Neural cell (in vitro differentiated cells): ENCODE results near the gene UGT1A8.

ENCODE experiments used
- EZH2 ChIP-seq: fragments of 200-600, 300-800 bp; shearing (Covaris generic), sonication (generic); IDR thresholded peaks from 2 replicates; pipeline ENCODE4 v1.6.1; 2014; ENCODE audit warnings: antibody characterized with exemption, low read length, borderline replicate concordance, mild to moderate bottlenecking; ENCODE audit not compliant: insufficient read depth, poor library complexity, severe bottlenecking
- MXI1 ChIP-seq: fragments of 450-650 bp; conservative IDR thresholded peaks from 2 replicates; pipeline ENCODE4 v1.6.1; 2014; ENCODE audit warnings: antibody characterized with exemption, mild to moderate bottlenecking; ENCODE audit not compliant: poor library complexity, severe bottlenecking
- POLR2AphosphoS5 ChIP-seq: IDR thresholded peaks from 2 replicates; pipeline ENCODE4 v1.6.1; 2012
- RAD21 ChIP-seq: fragments of 450-650 bp; conservative IDR thresholded peaks from 2 replicates; pipeline ENCODE4 v1.6.1; 2014; ENCODE audit warnings: antibody characterized with exemption, mild to moderate bottlenecking, moderate library complexity
- SMC3 ChIP-seq: fragments of 450-650 bp; conservative IDR thresholded peaks from 2 replicates; pipeline ENCODE4 v1.6.1; 2014; ENCODE audit warnings: antibody characterized with exemption, mild to moderate bottlenecking, moderate library complexity; ENCODE audit not compliant: poor library complexity
- TAF1 ChIP-seq: IDR thresholded peaks from 2 replicates; pipeline ENCODE4 v1.6.1; 2012; ENCODE audit warnings: low read depth
- TF ChIP-seq, protein P1 (sequence below): fragments of 450-650 bp; IDR thresholded peaks from 2 replicates; pipeline ENCODE4 v1.5.1; 2014; ENCODE audit warnings: antibody characterized with exemption, mild to moderate bottlenecking, moderate library complexity; ENCODE audit not compliant: poor library complexity, severe bottlenecking

- TF ChIP-seq, protein P1, sequence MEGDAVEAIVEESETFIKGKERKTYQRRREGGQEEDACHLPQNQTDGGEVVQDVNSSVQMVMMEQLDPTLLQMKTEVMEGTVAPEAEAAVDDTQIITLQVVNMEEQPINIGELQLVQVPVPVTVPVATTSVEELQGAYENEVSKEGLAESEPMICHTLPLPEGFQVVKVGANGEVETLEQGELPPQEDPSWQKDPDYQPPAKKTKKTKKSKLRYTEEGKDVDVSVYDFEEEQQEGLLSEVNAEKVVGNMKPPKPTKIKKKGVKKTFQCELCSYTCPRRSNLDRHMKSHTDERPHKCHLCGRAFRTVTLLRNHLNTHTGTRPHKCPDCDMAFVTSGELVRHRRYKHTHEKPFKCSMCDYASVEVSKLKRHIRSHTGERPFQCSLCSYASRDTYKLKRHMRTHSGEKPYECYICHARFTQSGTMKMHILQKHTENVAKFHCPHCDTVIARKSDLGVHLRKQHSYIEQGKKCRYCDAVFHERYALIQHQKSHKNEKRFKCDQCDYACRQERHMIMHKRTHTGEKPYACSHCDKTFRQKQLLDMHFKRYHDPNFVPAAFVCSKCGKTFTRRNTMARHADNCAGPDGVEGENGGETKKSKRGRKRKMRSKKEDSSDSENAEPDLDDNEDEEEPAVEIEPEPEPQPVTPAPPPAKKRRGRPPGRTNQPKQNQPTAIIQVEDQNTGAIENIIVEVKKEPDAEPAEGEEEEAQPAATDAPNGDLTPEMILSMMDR, result no peak
- TF ChIP-seq TAF1 (no peak), EZH2 (no peak), POLR2AphosphoS5 (no peak), SMC3 (no peak), RAD21 (no peak), MXI1 (no peak)
These were observed 33.5 kb downstream of the UGT1A8 start for GRCh38 chr2:233650981-233651380.
